GM12891 (cell line): Measurements from ENCODE around the gene CFAP74.

Experiments used
- DNase-seq: peaks from one replicate; pipeline ENCODE4 v3.0.0; 2011; ENCODE audit warnings: low spot score; ENCODE audit not compliant: insufficient read length
- FAIRE-seq: peaks from 2 replicates; lab custom pipeline; 2011; peaks lifted over from hg19 to GRCh38; lab: Jason Lieb, UNC
- PAX5 ChIP-seq: IDR thresholded peaks from 2 replicates; pipeline ENCODE4 v1.6.1; 2011; ENCODE audit warnings: low read length, moderate library complexity, mild to moderate bottlenecking; ENCODE audit not compliant: insufficient read depth, severe bottlenecking
- POLR2A ChIP-seq: IDR thresholded peaks from 2 replicates; pipeline ENCODE4 v1.6.1; 2011; ENCODE audit warnings: low read depth, low read length, control low read depth
- POLR2AphosphoS5 ChIP-seq: IDR thresholded peaks from 2 replicates; pipeline ENCODE4 v1.6.1; 2011; ENCODE audit warnings: low read depth, low read length, control low read depth
- POU2F2 ChIP-seq: IDR thresholded peaks from 2 replicates; pipeline ENCODE4 v1.6.1; 2011; ENCODE audit warnings: low read depth, mild to moderate bottlenecking, control low read depth, low read length, moderate library complexity
- SPI1 ChIP-seq: IDR thresholded peaks from 2 replicates; pipeline ENCODE4 v1.6.1; 2011; ENCODE audit warnings: low read depth, low read length, control low read depth
- TAF1 ChIP-seq: IDR thresholded peaks from 2 replicates; pipeline ENCODE4 v1.6.1; 2011; ENCODE audit warnings: low read depth, low read length, control low read depth

Gene CFAP74

GRCh38 chr1:1968767-1969504 is 34.6 kb downstream of the CFAP74 start:
- no peak for DNase-seq
- no peak for FAIRE-seq
- TF ChIP-seq PAX5 (no peak), POLR2AphosphoS5 (no peak), SPI1 (no peak), POLR2A (no peak), TAF1 (no peak), POU2F2 (no peak)

GRCh38 chr1:1967879-1968278 is 35.7 kb downstream of the CFAP74 start:
- FAIRE-seq, result no peak
- no peak for TF ChIP-seq TAF1
- no peak for TF ChIP-seq POLR2AphosphoS5
- no peak for TF ChIP-seq SPI1
- no peak for TF ChIP-seq PAX5
- no peak for TF ChIP-seq POLR2A
- TF ChIP-seq POU2F2, result no peak
- DNase-seq, result no peak

GRCh38 chr1:1967151-1967550 is 36.4 kb downstream of the CFAP74 start:
- FAIRE-seq (no peak), DNase-seq (no peak)
- TF ChIP-seq PAX5, result no peak

GRCh38 chr1:1966071-1966740 is 37.4 kb downstream of the CFAP74 start:
- FAIRE-seq, result no peak
- DNase-seq, result no peak
- TF ChIP-seq POLR2A (no peak), TAF1 (no peak), SPI1 (no peak), PAX5 (no peak), POLR2AphosphoS5 (no peak)

DNA sequence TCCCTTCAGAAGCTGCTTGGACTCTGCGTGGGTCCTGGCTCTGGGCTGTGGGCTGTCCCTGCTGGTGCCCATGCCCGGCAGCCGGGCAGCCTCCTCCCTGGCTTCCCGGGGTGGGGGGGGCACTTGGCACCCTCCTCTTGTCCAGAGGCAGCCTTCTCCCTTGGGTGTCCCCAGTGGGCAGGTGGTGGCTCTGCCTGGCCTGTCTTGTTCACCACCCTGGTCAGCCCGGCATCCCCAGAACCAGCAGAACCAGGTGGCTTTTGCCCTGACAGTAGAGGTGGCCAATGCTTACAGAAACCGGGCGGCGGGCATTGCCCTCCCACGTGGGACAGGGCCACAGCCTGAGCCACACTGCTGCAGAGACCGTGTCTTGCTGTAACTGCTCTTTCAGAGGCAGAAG is 38.0 kb downstream of the CFAP74 start:
- FAIRE-seq, result no peak
- DNase-seq, result no peak
- TF ChIP-seq POU2F2 (no peak), TAF1 (no peak), POLR2AphosphoS5 (no peak), SPI1 (no peak), PAX5 (no peak), POLR2A (no peak)

- FAIRE-seq, result no peak
These were observed 38.8 kb downstream of the CFAP74 start for GRCh38 chr1:1964811-1965210.

GRCh38 chr1:1963570-1963969 is 40.0 kb downstream of the CFAP74 start:
- no peak for TF ChIP-seq POU2F2
- TF ChIP-seq POLR2AphosphoS5, result no peak
- no peak for TF ChIP-seq TAF1
- TF ChIP-seq POLR2A, result no peak
- no peak for TF ChIP-seq SPI1
- no peak for TF ChIP-seq PAX5
- FAIRE-seq, result no peak
- DNase-seq, result no peak

More at GRCh38 chr1:1964811-1965210, 38.8 kb downstream of the CFAP74 start:
- TF ChIP-seq POU2F2 (no peak), TAF1 (no peak), POLR2A (no peak), POLR2AphosphoS5 (no peak), PAX5 (no peak), SPI1 (no peak)
- no peak for DNase-seq

DNA sequence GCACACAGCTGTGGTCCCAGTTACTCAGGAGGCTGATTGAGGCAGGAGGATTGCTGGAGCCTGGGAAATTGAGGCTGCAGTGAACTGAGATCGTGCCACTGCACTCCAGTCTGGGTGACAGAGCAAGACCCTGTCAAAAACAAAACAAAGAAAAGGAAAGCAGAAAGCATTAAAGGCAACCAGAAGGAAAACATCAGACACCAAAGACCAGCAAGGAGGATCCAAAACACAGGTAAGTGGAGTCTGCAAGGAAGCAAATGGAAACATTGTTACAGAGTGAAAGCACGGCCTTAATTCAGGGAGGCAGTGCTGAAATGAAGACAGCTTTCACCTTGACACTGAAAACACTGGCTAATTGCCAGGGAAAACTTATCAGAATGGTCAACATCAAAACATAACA is 40.8 kb downstream of the CFAP74 start:
- FAIRE-seq (no peak), DNase-seq (no peak)

GRCh38 chr1:1960480-1961196 is 42.9 kb downstream of the CFAP74 start:
- no peak for DNase-seq
- TF ChIP-seq POLR2A (no peak), SPI1 (no peak), TAF1 (no peak)
- FAIRE-seq, result no peak

More for the DNA sequence above, 40.8 kb downstream of the CFAP74 start:
- no peak for TF ChIP-seq POU2F2
- no peak for TF ChIP-seq SPI1
- TF ChIP-seq PAX5, result no peak
- no peak for TF ChIP-seq TAF1
- no peak for TF ChIP-seq POLR2A
- no peak for TF ChIP-seq POLR2AphosphoS5
